Brain pericyte (primary cell): Measurements from ENCODE around the gene SUPT5H.

Experiments used
- DNase-seq: peaks from one replicate; pipeline ENCODE4 v3.0.0-alpha.2; 2012; ENCODE audit warnings: low read depth, low spot score

Gene SUPT5H

DNA sequence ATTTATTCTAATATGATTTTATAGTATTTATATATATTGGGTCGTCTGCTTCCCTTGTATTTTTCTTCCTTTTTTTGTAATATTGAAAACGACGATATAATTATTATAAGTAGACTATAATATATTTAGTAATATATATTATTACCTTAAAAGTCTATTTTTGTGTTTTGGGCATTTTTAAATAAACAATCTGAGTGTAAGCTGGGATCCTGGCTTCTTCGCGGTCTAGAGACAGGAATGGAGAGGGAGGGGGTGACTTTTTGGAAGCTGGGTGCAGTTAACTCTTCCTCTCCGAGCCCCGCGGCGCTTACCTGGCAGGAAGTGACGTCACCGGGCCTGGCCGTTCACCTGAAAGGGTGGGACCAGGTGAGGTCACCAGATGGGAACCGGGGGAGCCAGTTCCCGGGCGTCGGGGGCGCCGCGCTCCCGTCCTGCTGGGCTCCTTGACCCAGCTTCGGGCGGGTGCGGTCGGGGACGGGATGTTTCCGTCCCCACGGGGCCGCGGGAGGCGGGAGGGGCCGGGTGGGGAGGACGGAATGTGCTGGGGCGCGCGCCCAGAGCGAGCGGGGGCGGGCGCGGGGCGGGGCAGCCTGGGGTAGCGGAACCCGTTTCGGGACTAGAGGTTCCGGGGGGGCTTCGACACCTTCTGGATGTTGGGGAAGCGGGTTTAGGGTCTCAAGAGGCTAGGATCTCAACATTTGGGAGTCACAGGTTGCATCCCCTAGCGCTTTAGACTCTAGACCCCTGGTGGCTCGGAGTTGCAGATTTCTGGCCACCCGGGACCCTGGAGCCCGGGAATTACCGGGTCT is 36.0 kb upstream of the SUPT5H start:
- DNase-seq: no peak

- DNase-seq: no peak
Observed at GRCh38 chr19:39410017-39410830, 35.2 kb upstream of the SUPT5H start.

DNA sequence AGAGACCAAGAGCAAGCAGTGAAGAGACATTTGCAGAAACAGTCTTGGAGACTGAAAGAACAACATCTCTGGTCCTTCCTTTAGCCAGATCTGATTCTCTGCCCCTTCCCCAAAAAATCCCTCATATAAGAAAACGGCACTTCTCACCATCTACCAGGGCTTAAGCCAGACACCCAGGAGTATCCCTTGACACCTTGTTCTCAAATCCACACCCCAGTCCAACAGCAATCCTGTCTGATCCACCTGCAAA is 34.6 kb upstream of the SUPT5H start:
- no peak for DNase-seq

DNA sequence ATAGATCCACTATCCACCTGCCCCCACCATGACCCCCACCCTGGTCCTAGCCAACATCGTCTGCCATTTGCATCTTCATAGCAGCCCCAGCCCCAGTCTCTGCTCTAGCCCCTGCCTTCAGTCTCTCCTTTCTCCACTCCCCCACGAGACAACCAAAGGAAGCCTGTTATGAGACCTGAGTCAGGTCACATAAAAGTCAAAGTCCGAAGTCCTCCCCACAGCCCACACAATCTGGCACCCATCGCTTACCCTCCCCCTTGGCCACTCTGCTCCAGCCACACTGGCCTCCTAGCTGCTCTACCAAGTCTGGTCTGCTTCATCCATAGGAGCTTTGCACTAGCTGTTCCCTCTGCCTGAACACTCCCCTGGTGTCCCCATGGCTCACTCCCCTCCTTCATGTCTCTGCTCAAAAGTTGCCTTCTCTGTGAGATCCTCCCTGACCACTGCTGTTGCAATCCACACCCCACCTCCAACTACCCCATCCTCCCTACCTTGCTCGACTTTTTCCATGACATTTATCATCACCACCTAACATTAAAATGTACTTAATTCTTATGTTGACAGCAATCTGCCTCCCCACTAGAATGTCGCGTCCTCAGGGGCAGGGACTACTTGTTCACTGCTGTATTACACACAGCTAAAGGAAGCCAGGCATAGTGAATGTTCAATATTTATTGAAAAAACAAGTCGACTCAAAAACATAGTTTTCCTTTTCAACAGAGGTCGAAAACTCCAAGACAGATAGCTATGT is 34.1 kb upstream of the SUPT5H start:
- no peak for DNase-seq

GRCh38 chr19:39411832-39412099 is 33.6 kb upstream of the SUPT5H start:
- peak; percentile 80 for DNase-seq

DNA sequence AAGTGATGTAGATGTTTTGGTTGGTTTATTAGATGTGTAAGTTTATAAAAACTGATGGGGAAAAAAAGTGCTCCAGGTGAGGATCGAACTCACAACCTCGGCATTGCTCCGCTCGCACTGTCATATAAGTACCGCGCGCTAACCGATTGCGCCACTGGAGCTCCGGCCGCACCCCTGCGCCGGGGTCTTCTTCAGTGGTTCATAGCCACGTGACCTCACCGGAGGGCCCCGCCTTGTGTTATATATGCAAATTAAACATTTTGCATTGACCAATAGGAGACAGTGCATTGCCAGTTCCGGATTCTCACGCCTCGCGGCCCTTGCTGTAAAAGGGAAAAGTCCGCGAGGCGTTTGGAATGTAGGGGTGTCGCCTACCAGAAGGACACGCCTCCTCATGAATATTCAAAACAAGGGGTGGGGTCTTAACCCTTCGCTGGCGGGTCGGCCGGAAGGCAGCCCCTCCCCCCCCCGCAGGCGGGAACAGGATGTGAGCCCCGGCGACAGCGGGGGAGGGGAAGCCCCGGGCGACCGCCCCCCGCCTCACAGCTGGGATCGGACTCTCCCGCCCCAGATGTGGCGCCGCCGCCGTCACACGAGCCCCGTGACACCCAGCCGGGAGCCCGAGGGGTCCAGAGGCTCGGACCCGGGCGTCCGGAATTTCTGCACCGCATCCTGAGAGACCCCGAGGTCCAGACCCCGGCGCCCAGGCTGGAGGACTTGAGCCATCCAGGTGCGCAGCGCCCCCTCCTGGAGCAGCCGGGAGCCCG is 33.1 kb upstream of the SUPT5H start, which contains the start of gene PLEKHG2:
Gene PLEKHG2, plus strand, starts transcription at position 570 of the 767 bp plus-strand sequence. CDS start 1,418 bp downstream, outside the sequence.
- DNase-seq: peak; percentile 99

GRCh38 chr19:39412867-39413271 is 32.5 kb upstream of the SUPT5H start:
- no peak for DNase-seq

- DNase-seq: no peak
Observed at GRCh38 chr19:39413272-39413910, 32.0 kb upstream of the SUPT5H start.

GRCh38 chr19:39413911-39414608 is 31.3 kb upstream of the SUPT5H start:
- DNase-seq: no peak

DNA sequence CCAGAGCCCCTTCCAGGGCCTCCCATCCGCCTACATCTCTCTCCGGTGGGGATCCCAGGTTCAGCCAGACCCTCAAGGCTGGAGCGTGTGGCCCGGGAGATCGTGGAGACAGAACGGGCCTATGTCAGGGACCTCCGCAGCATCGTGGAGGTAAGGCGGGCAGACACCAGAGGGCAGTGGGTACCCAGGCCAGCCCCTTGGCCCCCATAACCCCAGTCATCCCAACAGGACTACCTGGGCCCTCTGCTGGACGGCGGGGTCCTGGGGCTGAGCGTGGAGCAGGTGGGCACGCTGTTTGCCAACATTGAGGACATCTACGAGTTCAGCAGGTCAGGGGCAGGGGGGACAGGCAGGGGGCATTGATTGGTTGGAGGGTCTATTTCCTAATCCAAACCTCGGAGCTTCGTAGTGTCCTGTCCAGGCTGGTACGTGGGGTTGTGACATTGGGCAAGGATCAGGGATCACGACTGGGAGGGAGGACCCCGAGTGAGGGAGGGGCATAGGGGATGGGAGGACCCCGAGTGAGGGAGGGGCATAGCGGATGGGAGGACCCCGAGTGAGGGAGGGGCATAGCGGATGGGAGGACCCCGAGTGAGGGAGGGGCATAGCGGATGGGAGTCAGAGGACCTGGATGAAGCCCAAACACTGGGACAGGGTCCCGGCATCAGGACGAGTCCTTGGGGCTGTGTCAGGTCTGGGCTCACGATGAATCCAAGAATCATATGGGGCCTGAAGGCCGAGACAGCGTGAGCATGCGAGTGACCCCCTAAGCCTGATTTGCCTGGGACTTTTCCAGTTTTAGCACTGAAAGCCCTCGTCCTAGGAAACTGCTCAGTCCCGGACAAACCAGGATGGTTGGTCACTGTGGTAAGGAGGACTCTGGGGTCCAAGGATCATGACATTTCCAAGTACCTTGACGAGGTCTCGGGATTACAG is 30.0 kb upstream of the SUPT5H start:
- no peak for DNase-seq

GRCh38 chr19:39416152-39417120 is 28.9 kb upstream of the SUPT5H start:
- no peak for DNase-seq

DNA sequence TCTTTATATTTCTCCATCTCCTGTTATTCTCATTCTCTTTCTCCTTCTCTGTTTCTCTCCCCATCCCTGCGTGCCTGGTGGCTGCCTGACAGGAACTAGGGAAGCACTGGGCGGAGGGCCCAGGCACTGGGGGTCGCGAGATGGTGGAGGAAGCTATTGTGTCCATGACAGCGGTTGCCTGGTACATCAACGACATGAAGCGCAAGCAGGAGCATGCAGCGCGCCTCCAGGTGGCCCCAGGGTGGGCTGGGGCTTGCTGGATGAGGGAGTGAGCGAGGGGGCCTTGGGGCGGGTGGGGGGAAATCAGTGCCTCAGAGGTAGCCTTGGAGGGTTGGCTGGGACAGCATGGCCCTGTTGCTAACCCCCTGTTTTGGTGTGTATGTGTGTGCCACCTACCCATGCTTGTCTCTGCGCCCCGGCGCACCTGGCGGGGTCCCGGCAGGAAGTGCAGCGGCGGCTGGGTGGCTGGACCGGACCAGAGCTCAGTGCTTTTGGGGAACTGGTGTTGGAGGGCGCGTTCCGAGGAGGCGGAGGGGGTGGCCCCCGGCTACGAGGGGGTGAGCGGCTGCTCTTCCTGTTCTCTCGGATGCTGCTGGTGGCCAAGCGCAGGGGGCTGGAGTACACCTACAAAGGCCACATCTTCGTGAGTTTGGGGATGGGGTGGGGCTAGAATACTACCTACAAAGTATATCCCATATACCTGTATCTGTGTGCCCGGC is 27.8 kb upstream of the SUPT5H start:
- no peak for DNase-seq

GRCh38 chr19:39419003-39419402 is 26.4 kb upstream of the SUPT5H start:
- no peak for DNase-seq

DNA sequence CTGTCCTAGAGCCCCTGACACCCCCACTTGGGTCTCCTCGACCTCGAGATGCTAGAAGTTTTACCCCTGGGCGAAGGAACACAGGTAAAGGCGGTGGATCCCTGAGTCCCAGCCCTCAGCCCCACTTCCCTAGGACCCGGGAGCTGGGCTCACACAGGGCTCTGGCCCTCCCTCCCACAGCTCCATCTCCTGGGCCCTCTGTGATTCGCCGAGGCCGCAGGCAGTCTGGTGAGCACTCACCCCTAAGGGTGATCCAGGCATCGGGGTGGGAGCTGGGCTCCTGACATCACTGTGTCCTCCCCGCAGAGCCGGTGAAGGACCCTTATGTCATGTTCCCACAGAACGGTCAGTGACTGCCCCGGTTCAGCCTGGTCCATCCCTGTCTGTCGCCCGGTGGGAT is 24.6 kb upstream of the SUPT5H start:
- no peak for DNase-seq

DNA sequence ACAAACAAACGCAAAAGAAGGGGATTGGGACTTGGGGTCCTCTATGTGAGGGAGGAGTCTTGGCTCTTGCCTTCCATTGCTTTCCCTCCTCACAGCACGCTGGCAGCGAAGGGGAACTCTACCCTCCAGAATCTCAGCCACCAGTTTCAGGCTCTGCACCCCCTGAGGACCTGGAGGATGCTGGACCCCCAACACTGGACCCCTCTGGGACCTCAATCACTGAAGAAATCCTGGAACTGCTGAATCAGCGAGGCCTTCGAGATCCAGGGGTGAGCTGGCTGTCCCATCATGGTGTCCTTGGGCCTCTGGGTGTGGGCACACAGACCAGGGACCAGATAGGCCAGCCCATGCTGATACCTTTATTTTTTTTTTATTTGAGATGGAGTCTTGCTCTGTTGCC is 23.4 kb upstream of the SUPT5H start:
- no peak for DNase-seq

- no peak for DNase-seq
Observed at GRCh38 chr19:39423258-39424086, 21.9 kb upstream of the SUPT5H start.

DNA sequence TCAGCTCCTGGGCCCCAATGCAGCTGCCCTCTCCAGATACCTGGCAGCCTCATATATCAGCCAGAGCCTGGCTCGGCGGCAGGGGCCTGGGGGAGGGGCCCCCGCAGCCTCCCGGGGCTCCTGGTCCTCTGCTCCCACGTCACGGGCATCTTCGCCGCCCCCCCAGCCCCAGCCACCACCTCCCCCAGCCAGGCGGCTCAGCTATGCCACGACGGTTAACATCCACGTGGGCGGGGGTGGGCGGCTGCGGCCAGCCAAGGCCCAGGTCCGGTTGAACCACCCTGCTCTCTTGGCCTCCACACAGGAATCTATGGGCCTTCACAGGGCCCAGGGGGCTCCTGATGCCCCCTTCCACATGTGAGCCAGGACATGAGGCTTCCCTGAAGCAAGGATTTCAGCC is 20.4 kb upstream of the SUPT5H start:
- no peak for DNase-seq
